HEK293 (cell line): ENCODE data around the gene PRUNE1.

Experiments
- CTCF ChIA-PET: fragments of 350-600 bp; formaldehyde crosslinking; extraction: SDS; loops from one replicate; lab custom pipeline; 2021; ENCODE audit warnings: antibody characterized with exemption; lab: Yijun Ruan, JAX
- POLR2A ChIA-PET: fragments of 300-600 bp; formaldehyde crosslinking; extraction: SDS; loops from one replicate; lab custom pipeline; 2020; ENCODE audit warnings: antibody characterized with exemption, inconsistent platforms; lab: Yijun Ruan, JAX
- H3K27ac ChIP-seq: fragments of 200-500 bp; sonication (Bioruptor generic); 2 replicates; pipeline ENCODE4 v1.5.1; 2014; ENCODE audit warnings: low read depth, low read length, control low read depth, inconsistent platforms; ENCODE audit errors: extremely low read depth
- H3K36me3 ChIP-seq, 2 experiments: fragments of 200-500 bp in 1 of 2; sonication (Bioruptor generic) in 1 of 2; 1 replicate in 1 of 2; 2 replicates in 1 of 2; pipeline ENCODE4 v1.5.1; 2014 to 2017; ENCODE audit warnings: inconsistent platforms in 2 of 2, low read length in 2 of 2; ENCODE audit not compliant: control insufficient read depth in 2 of 2, insufficient read depth in 1 of 2
- H3K4me1 ChIP-seq: fragments of 200-500 bp; sonication (Bioruptor generic); 2 replicates; pipeline ENCODE4 v1.5.1; 2014; ENCODE audit warnings: mild to moderate bottlenecking, low read length, inconsistent platforms; ENCODE audit not compliant: control insufficient read depth, insufficient read depth
- H3K4me3 ChIP-seq: 2 replicates; pipeline ENCODE4 v1.5.1; 2011; ENCODE audit warnings: low read depth, mild to moderate bottlenecking, control low read depth, low read length, moderate library complexity
- H3K9me3 ChIP-seq: fragments of 200-500 bp; sonication (Bioruptor generic); 2 replicates; pipeline ENCODE4 v1.5.1; 2014; ENCODE audit warnings: low read depth, low read length, inconsistent platforms; ENCODE audit not compliant: control insufficient read depth, insufficient read depth
- FEZF1 ChIP-seq: fragments of 450-650 bp; formaldehyde crosslinking; IDR thresholded peaks from 2 replicates; pipeline ENCODE4 v1.5.1; 2016; ENCODE audit warnings: missing biosample characterization, missing genetic modification characterization
- SCRT2 ChIP-seq: fragments of 450-650 bp; formaldehyde crosslinking; IDR thresholded peaks from 2 replicates; pipeline ENCODE4 v1.5.1; 2016; ENCODE audit warnings: missing biosample characterization, missing genetic modification characterization
- YY1 ChIP-seq: fragments of 450-650 bp; formaldehyde crosslinking; IDR thresholded peaks from 2 replicates; pipeline ENCODE4 v1.5.1; 2018; ENCODE audit warnings: missing biosample characterization, missing genetic modification characterization
- ZBTB20 ChIP-seq: fragments of 450-650 bp; formaldehyde crosslinking; IDR thresholded peaks from 2 replicates; pipeline ENCODE4 v1.5.1; 2016; ENCODE audit warnings: missing biosample characterization, missing genetic modification characterization
- ZBTB21 ChIP-seq: fragments of 450-650 bp; formaldehyde crosslinking; IDR thresholded peaks from 2 replicates; pipeline ENCODE4 v1.5.1; 2017; ENCODE audit warnings: missing biosample characterization, missing genetic modification characterization
- ZNF10 ChIP-seq: fragments of 450-650 bp; formaldehyde crosslinking; IDR thresholded peaks from 2 replicates; pipeline ENCODE4 v1.5.1; 2017; ENCODE audit warnings: missing biosample characterization, missing genetic modification characterization
- ZNF157 ChIP-seq: fragments of 450-650 bp; formaldehyde crosslinking; IDR thresholded peaks from 2 replicates; pipeline ENCODE4 v1.5.1; 2016; ENCODE audit warnings: missing biosample characterization, missing genetic modification characterization
- ZNF19 ChIP-seq: fragments of 450-650 bp; formaldehyde crosslinking; IDR thresholded peaks from 2 replicates; pipeline ENCODE4; 2016; ENCODE audit warnings: missing biosample characterization, missing genetic modification characterization, low read depth
- ZNF274 ChIP-seq, 2 experiments: fragments of 200-500 bp in 1 of 2; fragments of 450-650 bp in 1 of 2; sonication (Bioruptor generic) in 1 of 2; formaldehyde crosslinking in 1 of 2; IDR thresholded peaks; 2 replicates each; pipeline versions ENCODE4 v1.5.1 to v1.6.1; 2014 to 2016; ENCODE audit warnings: borderline replicate concordance in 1 of 2, inconsistent platforms in 1 of 2, low read length in 1 of 2, missing biosample characterization in 1 of 2, missing genetic modification characterization in 1 of 2
- ZNF302 ChIP-seq: fragments of 450-650 bp; formaldehyde crosslinking; IDR thresholded peaks from 2 replicates; pipeline ENCODE4 v1.5.1; 2016; ENCODE audit warnings: missing biosample characterization, missing genetic modification characterization, low read depth
- ZNF341 ChIP-seq: fragments of 450-650 bp; formaldehyde crosslinking; IDR thresholded peaks from 2 replicates; pipeline ENCODE4; 2016; ENCODE audit warnings: low read depth, missing biosample characterization, missing genetic modification characterization
- ZNF423 ChIP-seq: fragments of 450-650 bp; formaldehyde crosslinking; IDR thresholded peaks from 2 replicates; pipeline ENCODE4 v1.5.1; 2016; ENCODE audit warnings: missing biosample characterization, missing genetic modification characterization
- ZNF530 ChIP-seq: fragments of 450-650 bp; formaldehyde crosslinking; IDR thresholded peaks from 2 replicates; pipeline ENCODE4 v1.5.1; 2016; ENCODE audit warnings: low read depth, missing biosample characterization, missing genetic modification characterization
- ZNF600 ChIP-seq: fragments of 450-650 bp; formaldehyde crosslinking; IDR thresholded peaks from 2 replicates; pipeline ENCODE4 v1.5.1; 2016; ENCODE audit warnings: missing biosample characterization, missing genetic modification characterization
- ZNF610 ChIP-seq: fragments of 450-650 bp; formaldehyde crosslinking; IDR thresholded peaks from 2 replicates; pipeline ENCODE4 v1.5.1; 2016; ENCODE audit warnings: missing biosample characterization, missing genetic modification characterization, borderline replicate concordance
- ZNF654 ChIP-seq: fragments of 450-650 bp; formaldehyde crosslinking; IDR thresholded peaks from 2 replicates; pipeline ENCODE4 v1.5.1; 2016; ENCODE audit warnings: low read depth, missing biosample characterization, missing genetic modification characterization
- ZNF747 ChIP-seq: fragments of 450-650 bp; formaldehyde crosslinking; IDR thresholded peaks from 2 replicates; pipeline ENCODE4 v1.5.1; 2016; ENCODE audit warnings: missing biosample characterization, missing genetic modification characterization
- ZNF777 ChIP-seq: fragments of 450-650 bp; formaldehyde crosslinking; IDR thresholded peaks from 2 replicates; pipeline ENCODE4 v1.5.1; 2017; ENCODE audit warnings: missing biosample characterization, missing genetic modification characterization, borderline replicate concordance
- TF ChIP-seq, protein P1 (sequence below): fragments of 450-650 bp; formaldehyde crosslinking; optimal IDR thresholded peaks from 2 replicates; pipeline ENCODE3; 2016; ENCODE audit warnings: missing biosample characterization, mild to moderate bottlenecking, missing genetic modification characterization
- TF ChIP-seq, protein P2 (sequence below): IDR thresholded peaks from 2 replicates; pipeline ENCODE4 v1.6.1; 2011; ENCODE audit warnings: mild to moderate bottlenecking, low read depth, low read length, borderline replicate concordance
- TF ChIP-seq, protein P3 (sequence below): fragments of 450-650 bp; formaldehyde crosslinking; IDR thresholded peaks from 2 replicates; pipeline ENCODE4 v1.5.1; 2016; ENCODE audit warnings: missing biosample characterization, missing genetic modification characterization

The PRUNE1 gene

DNA sequence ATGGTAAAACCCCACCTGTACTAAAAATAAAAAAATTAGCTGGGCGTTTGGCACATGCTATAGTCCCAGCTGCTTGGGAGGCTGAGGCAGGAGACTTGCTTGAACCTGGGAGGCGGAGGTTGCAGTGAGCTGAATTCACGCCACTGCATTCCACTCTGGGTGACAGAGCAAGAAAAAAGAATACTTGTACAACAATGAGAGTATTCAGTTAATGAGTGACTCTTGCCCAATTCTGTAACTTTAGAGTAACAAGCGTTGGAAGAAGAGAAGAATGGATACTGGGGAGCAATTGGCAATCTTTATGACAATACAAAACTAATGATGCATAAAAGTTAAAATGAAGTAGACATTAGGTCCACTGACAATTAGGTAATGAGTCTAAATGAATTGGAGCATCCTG lies 15.6 kb upstream of the PRUNE1 start (continued):
- TF ChIP-seq ZNF157 (no peak), ZNF341 (tag by site-specific recombination) (no peak), ZNF274 (IDR thresholded peaks at IDR 0.05; ENCODE audit: low read length) (no peak), ZNF274 (tag by site-specific recombination; IDR thresholded peaks at IDR 0.05; ENCODE audit: borderline replicate concordance) (no peak), ZNF610 (no peak), FEZF1 (tag by site-specific recombination) (no peak), ZNF600 (no peak), ZNF747 (tag by site-specific recombination) (no peak), SCRT2 (tag by site-specific recombination) (no peak)

DNA sequence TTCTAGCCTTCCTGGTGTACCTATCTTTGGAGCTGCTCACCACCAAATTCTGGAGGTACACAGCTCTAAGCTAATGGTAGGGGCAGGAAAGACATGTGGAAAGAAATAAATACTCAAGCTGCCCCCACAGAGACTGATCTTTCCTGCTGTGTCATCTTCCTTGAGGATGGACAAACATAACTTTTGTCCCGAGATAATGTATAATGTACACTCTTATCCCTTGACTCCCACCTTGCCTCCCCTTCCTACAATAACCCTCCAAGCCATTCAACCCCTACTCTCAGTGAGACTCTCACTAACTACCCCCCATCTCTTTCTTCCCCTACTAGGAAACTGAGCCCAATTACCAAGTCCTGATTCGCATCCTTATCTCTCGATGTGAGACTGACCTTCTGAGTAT lies 14.0 kb upstream of the PRUNE1 start:
- POLR2A ChIA-PET, result no interaction called here
- CTCF ChIA-PET, result interaction anchor here (0.6 to 5.3 kb wide), 11 partner anchors 9 to 738 kb away, joined by 3 to 73 read pairs (median 8); partner anchors contain the start of genes ANXA9, C1orf56 and MINDY1

DNA sequence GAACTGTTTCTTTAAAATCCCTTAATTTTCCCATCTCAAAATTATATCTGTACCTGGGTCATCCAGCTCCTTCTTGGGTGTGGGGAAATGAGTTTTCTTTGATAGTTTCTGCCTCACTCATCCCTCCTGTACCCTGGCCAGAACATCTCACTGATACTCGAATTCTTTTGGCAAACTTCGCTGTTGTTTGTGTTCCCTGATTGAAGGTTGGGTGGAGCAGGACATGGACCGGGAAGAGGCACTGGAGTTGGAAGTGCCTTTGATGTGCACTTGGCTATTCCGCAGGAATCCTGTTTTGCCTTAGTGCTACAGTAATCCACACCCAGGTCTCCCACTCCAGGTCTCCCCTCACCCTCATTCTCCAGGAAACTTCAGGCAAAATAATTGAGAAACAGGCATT lies 12.8 kb upstream of the PRUNE1 start:
- ChIA-PET CTCF (interaction anchor here (0.5 to 5.3 kb wide), 25 partner anchors 10 to 739 kb away, joined by 3 to 73 read pairs (median 4); partner anchors contain the start of genes ANXA9, C1orf56, CERS2 and MINDY1), POLR2A (interaction anchor here (1.0 to 2.5 kb wide), 3 partner anchors 11 to 299 kb away, joined by 3 to 17 read pairs (median 5); partner anchors contain the start of genes GOLPH3L and MINDY1)
- TF ChIP-seq ZNF10 (tag by site-specific recombination) (no peak), ZNF777 (no peak), ZNF530 (no peak), ZNF302 (no peak), ZNF423 (tag by site-specific recombination) (no peak), ZNF157 (no peak), ZBTB20 (no peak)
- TF ChIP-seq, protein P1, sequence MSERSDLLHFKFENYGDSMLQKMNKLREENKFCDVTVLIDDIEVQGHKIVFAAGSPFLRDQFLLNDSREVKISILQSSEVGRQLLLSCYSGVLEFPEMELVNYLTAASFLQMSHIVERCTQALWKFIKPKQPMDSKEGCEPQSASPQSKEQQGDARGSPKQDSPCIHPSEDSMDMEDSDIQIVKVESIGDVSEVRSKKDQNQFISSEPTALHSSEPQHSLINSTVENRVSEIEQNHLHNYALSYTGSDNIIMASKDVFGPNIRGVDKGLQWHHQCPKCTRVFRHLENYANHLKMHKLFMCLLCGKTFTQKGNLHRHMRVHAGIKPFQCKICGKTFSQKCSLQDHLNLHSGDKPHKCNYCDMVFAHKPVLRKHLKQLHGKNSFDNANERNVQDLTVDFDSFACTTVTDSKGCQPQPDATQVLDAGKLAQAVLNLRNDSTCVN (tag by site-specific recombination), result no peak
- TF ChIP-seq, protein P2, sequence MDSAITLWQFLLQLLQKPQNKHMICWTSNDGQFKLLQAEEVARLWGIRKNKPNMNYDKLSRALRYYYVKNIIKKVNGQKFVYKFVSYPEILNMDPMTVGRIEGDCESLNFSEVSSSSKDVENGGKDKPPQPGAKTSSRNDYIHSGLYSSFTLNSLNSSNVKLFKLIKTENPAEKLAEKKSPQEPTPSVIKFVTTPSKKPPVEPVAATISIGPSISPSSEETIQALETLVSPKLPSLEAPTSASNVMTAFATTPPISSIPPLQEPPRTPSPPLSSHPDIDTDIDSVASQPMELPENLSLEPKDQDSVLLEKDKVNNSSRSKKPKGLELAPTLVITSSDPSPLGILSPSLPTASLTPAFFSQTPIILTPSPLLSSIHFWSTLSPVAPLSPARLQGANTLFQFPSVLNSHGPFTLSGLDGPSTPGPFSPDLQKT, result no peak
- Histone ChIP-seq H3K4me3 (no peak overlapping the region), H3K36me3 (peaks cover 0 to 43% of the 10 kb centered on the region in 2 experiments; a peak in 1 of 3 replicates), H3K4me1 (no peaks in the 10 kb centered on the region), H3K27ac (no peak overlapping the region), H3K9me3 (no peaks in the 10 kb centered on the region)

More for the DNA sequence above, 14.0 kb upstream of the PRUNE1 start:
- Histone ChIP-seq H3K27ac (no peak overlapping the region), H3K4me3 (no peak overlapping the region), H3K36me3 (peaks cover 0 to 32% of the 10 kb centered on the region in 2 experiments; a peak in 1 of 3 replicates), H3K9me3 (no peaks in the 10 kb centered on the region)
- no peak for TF ChIP-seq ZBTB21 (tag by site-specific recombination)
- TF ChIP-seq, all 188 proteins: peak for 0
- no peaks in the 10 kb centered on the region for H3K4me1 ChIP-seq

DNA sequence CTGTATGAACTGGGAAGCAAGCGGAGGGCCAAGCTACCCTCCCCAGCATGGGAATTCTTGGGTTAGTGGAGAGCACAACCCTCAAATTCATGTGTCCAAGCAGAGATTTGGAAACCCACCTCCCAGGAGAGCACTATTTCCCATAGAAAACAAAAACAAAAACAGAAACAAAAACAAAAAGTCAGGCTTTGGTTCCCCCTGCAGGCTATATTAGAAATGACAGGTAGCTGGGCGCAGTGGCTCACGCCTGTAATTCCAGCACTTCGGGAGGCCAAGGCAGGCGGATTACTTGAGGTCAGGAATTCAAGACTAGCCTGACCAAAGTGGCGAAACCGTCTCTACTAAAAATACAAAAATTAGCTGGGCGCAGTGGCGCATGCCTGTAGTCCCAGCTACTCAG lies 12.4 kb upstream of the PRUNE1 start:
- TF ChIP-seq YY1, result no peak
- peak; percentile 72 for TF ChIP-seq ZNF600
- peak; percentile 81 for TF ChIP-seq ZNF654 (tag by site-specific recombination)
- no peak for TF ChIP-seq ZNF19
- TF ChIP-seq, protein P3, sequence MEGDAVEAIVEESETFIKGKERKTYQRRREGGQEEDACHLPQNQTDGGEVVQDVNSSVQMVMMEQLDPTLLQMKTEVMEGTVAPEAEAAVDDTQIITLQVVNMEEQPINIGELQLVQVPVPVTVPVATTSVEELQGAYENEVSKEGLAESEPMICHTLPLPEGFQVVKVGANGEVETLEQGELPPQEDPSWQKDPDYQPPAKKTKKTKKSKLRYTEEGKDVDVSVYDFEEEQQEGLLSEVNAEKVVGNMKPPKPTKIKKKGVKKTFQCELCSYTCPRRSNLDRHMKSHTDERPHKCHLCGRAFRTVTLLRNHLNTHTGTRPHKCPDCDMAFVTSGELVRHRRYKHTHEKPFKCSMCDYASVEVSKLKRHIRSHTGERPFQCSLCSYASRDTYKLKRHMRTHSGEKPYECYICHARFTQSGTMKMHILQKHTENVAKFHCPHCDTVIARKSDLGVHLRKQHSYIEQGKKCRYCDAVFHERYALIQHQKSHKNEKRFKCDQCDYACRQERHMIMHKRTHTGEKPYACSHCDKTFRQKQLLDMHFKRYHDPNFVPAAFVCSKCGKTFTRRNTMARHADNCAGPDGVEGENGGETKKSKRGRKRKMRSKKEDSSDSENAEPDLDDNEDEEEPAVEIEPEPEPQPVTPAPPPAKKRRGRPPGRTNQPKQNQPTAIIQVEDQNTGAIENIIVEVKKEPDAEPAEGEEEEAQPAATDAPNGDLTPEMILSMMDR, result peak; percentile 73
- TF ChIP-seq, all 188 proteins: peak for 3
- POLR2A ChIA-PET, result interaction anchor here (0.7 to 2.5 kb wide), 5 partner anchors 7 to 299 kb away, joined by 3 to 17 read pairs (median 5); partner anchors contain the start of genes GOLPH3L, MINDY1 and VPS72
- H3K9me3 ChIP-seq, result no peaks in the 10 kb centered on the region
- H3K4me3 ChIP-seq, result no peak overlapping the region
- H3K4me1 ChIP-seq, result no peaks in the 10 kb centered on the region
- peaks cover 0 to 46% of the 10 kb centered on the region in 2 experiments; a peak in 1 of 3 replicates for H3K36me3 ChIP-seq
- H3K27ac ChIP-seq, result no peak overlapping the region
- CTCF ChIA-PET, result interaction anchor here (0.5 to 5.3 kb wide), 22 partner anchors 10 to 740 kb away, joined by 3 to 73 read pairs (median 5); partner anchors contain the start of genes ANXA9, C1orf56, CERS2 and MINDY1
